Astrocyte (in vitro differentiated cells and primary cell): ENCODE measurements around the gene NIPSNAP3A. TPM values are rescaled to one million over a fixed set of nuclear protein-coding genes. Genes with fewer than 3 reads are reported as not detected.

Experiments
- DNase-seq: peaks from one replicate; pipeline ENCODE4 v3.0.0-alpha.2; 2010; ENCODE audit warnings: low read depth
- FAIRE-seq: peaks from 2 replicates; lab custom pipeline; 2011; peaks lifted over from hg19 to GRCh38; lab: Jason Lieb, UNC
- H2AFZ ChIP-seq: 2 replicates; pipeline ENCODE4 v1.6.0; 2012; ENCODE audit warnings: low read depth, low read length, inconsistent platforms
- H3K27ac ChIP-seq: 2 replicates; pipeline ENCODE4 v1.5.1; 2011; ENCODE audit warnings: low read depth, low read length, inconsistent platforms
- H3K27me3 ChIP-seq: 2 replicates; pipeline ENCODE4 v1.6.0; 2011; ENCODE audit warnings: low read length, inconsistent platforms; ENCODE audit not compliant: insufficient read depth
- H3K36me3 ChIP-seq: 2 replicates; pipeline ENCODE4 v1.5.1; 2011; ENCODE audit warnings: low read length, inconsistent platforms; ENCODE audit not compliant: insufficient read depth
- H3K4me1 ChIP-seq: 2 replicates; pipeline ENCODE4 v1.5.1; 2011; ENCODE audit warnings: low read length, inconsistent platforms; ENCODE audit not compliant: insufficient read depth
- H3K4me2 ChIP-seq: 2 replicates; pipeline ENCODE4 v1.6.0; 2012; ENCODE audit warnings: low read length, inconsistent platforms
- H3K4me3 ChIP-seq: 2 replicates; pipeline ENCODE4 v1.5.1; 2011; ENCODE audit warnings: low read depth, mild to moderate bottlenecking, low read length, inconsistent platforms; ENCODE audit not compliant: insufficient read depth
- H3K79me2 ChIP-seq: 2 replicates; pipeline ENCODE4 v1.6.0; 2012; ENCODE audit warnings: mild to moderate bottlenecking, low read length, inconsistent platforms; ENCODE audit not compliant: insufficient read depth
- H3K9ac ChIP-seq: 2 replicates; pipeline ENCODE4 v1.6.0; 2012; ENCODE audit warnings: mild to moderate bottlenecking, low read length, inconsistent platforms
- H3K9me3 ChIP-seq: 2 replicates; pipeline ENCODE4 v1.5.1; 2012; ENCODE audit warnings: low read depth, mild to moderate bottlenecking, low read length, inconsistent platforms; ENCODE audit not compliant: insufficient read depth
- H4K20me1 ChIP-seq: 2 replicates; pipeline ENCODE4 v1.6.0; 2012; ENCODE audit warnings: low read length, inconsistent platforms; ENCODE audit not compliant: insufficient read depth
- H3K27ac Mint-ChIP-seq: one replicate; pipeline ENCODE4 v1.8.0; 2021; ENCODE audit warnings: mild to moderate bottlenecking, mixed read lengths; ENCODE audit not compliant: unreplicated experiment
- H3K27me3 Mint-ChIP-seq: one replicate; pipeline ENCODE4 v1.8.0; 2021; ENCODE audit warnings: low read depth, mixed read lengths; ENCODE audit not compliant: unreplicated experiment
- H3K36me3 Mint-ChIP-seq: one replicate; pipeline ENCODE4 v1.8.0; 2021; ENCODE audit warnings: low read depth, mixed read lengths; ENCODE audit not compliant: unreplicated experiment
- H3K4me1 Mint-ChIP-seq: one replicate; pipeline ENCODE4 v1.8.0; 2021; ENCODE audit warnings: low read depth, mixed read lengths; ENCODE audit not compliant: unreplicated experiment
- H3K4me3 Mint-ChIP-seq: one replicate; pipeline ENCODE4 v1.8.0; 2021; ENCODE audit warnings: mild to moderate bottlenecking, moderate library complexity, mixed read lengths; ENCODE audit not compliant: unreplicated experiment
- H3K9me3 Mint-ChIP-seq: one replicate; pipeline ENCODE4 v1.8.0; 2021; ENCODE audit warnings: mild to moderate bottlenecking, mixed read lengths; ENCODE audit not compliant: unreplicated experiment
- CTCF ChIP-seq: IDR thresholded peaks from 2 replicates; pipeline ENCODE4 v1.5.1; 2011; ENCODE audit warnings: low read depth, mild to moderate bottlenecking, inconsistent platforms, low read length, moderate library complexity; ENCODE audit not compliant: insufficient read depth
- EZH2 ChIP-seq: IDR thresholded peaks from 2 replicates; pipeline ENCODE4 v1.6.1; 2012; ENCODE audit warnings: mild to moderate bottlenecking, low read length, inconsistent platforms; ENCODE audit not compliant: insufficient read depth
- total RNA-seq: library from RNA; stranded (reverse); gene quantifications from 2 replicates; pipeline ENCODE4 v1.2.1, GENCODE V29; 2021

Gene NIPSNAP3A
- total RNA-seq, 1 donor from 2014 or later: 25.9 TPM

- H3K4me3 ChIP-seq: no peak overlapping the region
- H4K20me1 ChIP-seq: peaks cover 8% of the 10 kb centered on the region
- no peaks in the 10 kb centered on the region for H3K27me3 ChIP-seq
- no peak for DNase-seq
- peaks cover 7% of the 10 kb centered on the region for H3K4me1 ChIP-seq
- no peak overlapping the region for H3K27ac Mint-ChIP-seq
- H3K36me3 ChIP-seq: peaks cover 59% of the 10 kb centered on the region
- peaks cover 5% of the 10 kb centered on the region for H3K4me1 Mint-ChIP-seq
- H2AFZ ChIP-seq: no peak overlapping the region
- H3K27ac ChIP-seq: no peak overlapping the region
- peaks cover 38% of the 10 kb centered on the region for H3K36me3 Mint-ChIP-seq
- H3K27me3 Mint-ChIP-seq: no peaks in the 10 kb centered on the region
- no peaks in the 10 kb centered on the region for H3K79me2 ChIP-seq
- H3K9me3 ChIP-seq: no peaks in the 10 kb centered on the region
- no peaks in the 10 kb centered on the region for H3K9me3 Mint-ChIP-seq
- no peak for FAIRE-seq
- H3K4me2 ChIP-seq: no peak overlapping the region
- TF ChIP-seq EZH2: no peak
- no peak for TF ChIP-seq CTCF
- H3K9ac ChIP-seq: no peak overlapping the region
- no peak overlapping the region for H3K4me3 Mint-ChIP-seq
Observed at GRCh38 chr9:104795857-104796256, 48.4 kb downstream of the NIPSNAP3A start.

GRCh38 chr9:104798209-104798995 is 50.9 kb downstream of the NIPSNAP3A start:
- H3K9me3 ChIP-seq: no peaks in the 10 kb centered on the region

More at GRCh38 chr9:104798209-104798995, 50.9 kb downstream of the NIPSNAP3A start:
- Mint-ChIP-seq H3K36me3 (peaks cover 33% of the 10 kb centered on the region), H3K4me1 (peaks cover 3% of the 10 kb centered on the region), H3K27me3 (no peaks in the 10 kb centered on the region), H3K9me3 (no peaks in the 10 kb centered on the region), H3K4me3 (no peak overlapping the region), H3K27ac (no peak overlapping the region)
- H3K4me2 ChIP-seq: no peak overlapping the region
- no peaks in the 10 kb centered on the region for H3K27me3 ChIP-seq
- peaks cover 12% of the 10 kb centered on the region for H4K20me1 ChIP-seq
- no peak overlapping the region for H3K4me3 ChIP-seq
- peaks cover 67% of the 10 kb centered on the region for H3K36me3 ChIP-seq
- H3K27ac ChIP-seq: no peak overlapping the region
- no peak for TF ChIP-seq CTCF
- H3K9ac ChIP-seq: no peak overlapping the region
- no peaks in the 10 kb centered on the region for H3K4me1 ChIP-seq
- H2AFZ ChIP-seq: no peak overlapping the region
- no peak for DNase-seq
- no peaks in the 10 kb centered on the region for H3K79me2 ChIP-seq
- no peak for FAIRE-seq
